ENCODE measurements around the gene CYP26B1. TPM values are rescaled to one million over a fixed set of nuclear protein-coding genes. Genes with fewer than 3 reads are reported as not detected.

Gene CYP26B1
- total RNA-seq, 2 donors from 2014 or later, result 1.0 to 1.9 TPM

- no peak for TF ChIP-seq CTCF (IDR thresholded peaks at IDR 0.05)
These were observed 28.0 kb upstream of the CYP26B1 start for GRCh38 chr2:72175636-72176035.

GRCh38 chr2:72173640-72174321 lies 26.1 kb upstream of the CYP26B1 start:
- Histone ChIP-seq H3K4me1 (no peaks in the 10 kb centered on the region), H3K4me3 (no peak overlapping the region), H3K27ac (no peak overlapping the region), H3K9ac (ENCODE audit: low read depth in 2 of 2, low read length in 2 of 2) (no peak overlapping the region), H3K27me3 (no peaks in the 10 kb centered on the region), H3K9me3 (no peaks in the 10 kb centered on the region), H3K36me3 (no peaks in the 10 kb centered on the region)
- intact Hi-C loops (cut with DNase I), result no loop called here
- no peak for DNase-seq
- no peak for TF ChIP-seq CTCF (IDR thresholded peaks at IDR 0.05)

More at GRCh38 chr2:72175636-72176035, 28.0 kb upstream of the CYP26B1 start:
- H3K27ac ChIP-seq, result no peak overlapping the region
- no peak for DNase-seq
- H3K9ac ChIP-seq (ENCODE audit: low read depth in 2 of 2, low read length in 2 of 2), result no peak overlapping the region
- H3K4me3 ChIP-seq, result no peak overlapping the region
- no peaks in the 10 kb centered on the region for H3K9me3 ChIP-seq
- H3K27me3 ChIP-seq, result no peaks in the 10 kb centered on the region
- no peaks in the 10 kb centered on the region for H3K36me3 ChIP-seq
- H3K4me1 ChIP-seq, result no peaks in the 10 kb centered on the region
- intact Hi-C loops (cut with DNase I), result no loop called here

- Histone ChIP-seq H3K27ac (no peak overlapping the region), H3K4me3 (no peak overlapping the region), H3K9me3 (no peaks in the 10 kb centered on the region), H3K9ac (ENCODE audit: low read depth in 2 of 2, low read length in 2 of 2) (no peak overlapping the region), H3K4me1 (no peaks in the 10 kb centered on the region), H3K27me3 (no peaks in the 10 kb centered on the region), H3K36me3 (no peaks in the 10 kb centered on the region)
- no peak for DNase-seq
- no peak for TF ChIP-seq CTCF (IDR thresholded peaks at IDR 0.05)
- intact Hi-C loops (cut with DNase I), result no loop called here
These were observed 24.8 kb upstream of the CYP26B1 start for GRCh38 chr2:72172478-72172877.

- Histone ChIP-seq H3K27me3 (no peaks in the 10 kb centered on the region), H3K36me3 (no peaks in the 10 kb centered on the region), H3K4me1 (no peaks in the 10 kb centered on the region), H3K27ac (no peak overlapping the region), H3K9me3 (no peaks in the 10 kb centered on the region), H3K9ac (ENCODE audit: low read depth in 2 of 2, low read length in 2 of 2) (no peak overlapping the region), H3K4me3 (no peak overlapping the region)
- DNase-seq, result no peak
- intact Hi-C loops (cut with DNase I), result no loop called here
- no peak for TF ChIP-seq CTCF (IDR thresholded peaks at IDR 0.05)
These were observed 18.6 kb upstream of the CYP26B1 start for GRCh38 chr2:72166279-72166678.

GRCh38 chr2:72165792-72166191 lies 18.1 kb upstream of the CYP26B1 start:
- no peak for TF ChIP-seq CTCF (IDR thresholded peaks at IDR 0.05)
- no peak overlapping the region for H3K9ac ChIP-seq (ENCODE audit: low read depth in 2 of 2, low read length in 2 of 2)
- H3K4me1 ChIP-seq, result no peaks in the 10 kb centered on the region
- DNase-seq, result no peak
- no peak overlapping the region for H3K4me3 ChIP-seq
- intact Hi-C loops (cut with DNase I), result no loop called here
- H3K36me3 ChIP-seq, result no peaks in the 10 kb centered on the region
- H3K27ac ChIP-seq, result no peak overlapping the region
- H3K9me3 ChIP-seq, result no peaks in the 10 kb centered on the region
- no peaks in the 10 kb centered on the region for H3K27me3 ChIP-seq
